Fibroblast of skin of right quadriceps (primary cell): Measurements from ENCODE around the gene LCA5L.
"Not testable (repeated sequence)": the region's sequence is repeated elsewhere in the genome, so short reads cannot be mapped to it uniquely, and the experiment has no call there.

Experiments used
- DNase-seq: peaks from one replicate; pipeline ENCODE4 v3.0.0-alpha.2; 2013

Gene LCA5L

DNA sequence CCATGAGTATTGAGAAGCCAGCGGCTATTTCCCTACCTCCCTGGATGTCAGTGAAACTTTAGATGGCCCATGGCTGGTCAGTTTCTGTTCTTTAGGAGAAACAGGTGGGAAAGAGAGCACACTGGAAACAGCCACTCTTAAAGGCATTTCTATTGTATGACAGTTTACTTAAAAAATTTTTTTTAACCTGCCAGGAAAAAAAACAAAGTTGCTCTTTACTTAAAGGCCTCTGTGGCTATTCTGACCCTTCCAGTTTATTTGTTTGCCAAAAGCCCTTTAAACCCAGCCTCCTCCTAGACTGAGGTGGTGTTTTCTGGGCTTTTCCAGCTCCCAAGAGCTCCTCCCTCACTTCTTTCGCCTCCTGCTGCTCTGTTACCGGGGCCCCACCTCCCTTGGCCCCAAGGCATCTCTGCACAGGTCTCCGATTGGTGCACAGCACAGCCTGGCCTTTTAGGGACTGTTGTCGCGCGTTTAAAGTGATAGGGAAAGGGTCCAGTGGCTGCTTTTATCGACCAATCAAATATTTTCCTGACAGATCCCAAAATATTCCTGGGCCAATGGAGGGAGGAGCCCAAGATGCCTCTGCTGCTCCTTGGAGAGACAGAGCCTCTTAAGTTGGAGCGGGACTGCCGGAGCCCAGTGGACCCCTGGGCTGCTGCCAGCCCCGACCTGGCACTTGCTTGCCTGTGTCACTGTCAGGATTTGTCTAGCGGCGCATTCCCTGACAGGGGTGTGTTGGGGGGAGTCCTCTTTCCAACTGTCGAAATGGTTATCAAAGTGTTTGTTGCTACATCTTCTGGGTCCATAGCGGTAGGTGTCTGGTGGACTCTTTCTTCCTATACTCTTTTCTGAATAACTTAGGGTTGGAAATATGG, 6.0 kb upstream of the LCA5L start, which contains the start of gene SH3BGR:
SH3BGR (plus strand) TSS at position 639 of the 875 bp plus-strand sequence; CDS start at position 766, 127 bp downstream.
- peak; percentile 8 for DNase-seq

DNA sequence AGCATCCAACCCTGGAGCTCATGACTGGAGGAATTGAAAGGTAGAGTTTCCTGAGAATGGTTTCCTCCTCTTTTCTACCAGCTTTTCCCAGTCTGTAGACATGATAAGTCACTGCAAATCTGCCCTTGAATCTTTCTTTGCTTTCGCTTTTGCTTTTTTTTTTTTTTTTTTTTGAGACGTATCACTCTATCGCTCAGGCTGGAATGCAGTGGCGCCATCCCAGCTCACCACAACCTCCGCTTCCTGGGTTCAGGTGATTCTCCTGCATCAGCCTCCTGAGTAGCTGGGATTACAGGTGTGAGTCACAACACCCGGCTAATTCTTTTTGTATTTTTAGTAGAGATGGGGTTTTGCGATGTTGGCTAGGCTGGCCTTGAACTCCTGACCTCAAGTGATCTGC, 1.7 kb upstream of the LCA5L start:
- DNase-seq: no peak

DNA sequence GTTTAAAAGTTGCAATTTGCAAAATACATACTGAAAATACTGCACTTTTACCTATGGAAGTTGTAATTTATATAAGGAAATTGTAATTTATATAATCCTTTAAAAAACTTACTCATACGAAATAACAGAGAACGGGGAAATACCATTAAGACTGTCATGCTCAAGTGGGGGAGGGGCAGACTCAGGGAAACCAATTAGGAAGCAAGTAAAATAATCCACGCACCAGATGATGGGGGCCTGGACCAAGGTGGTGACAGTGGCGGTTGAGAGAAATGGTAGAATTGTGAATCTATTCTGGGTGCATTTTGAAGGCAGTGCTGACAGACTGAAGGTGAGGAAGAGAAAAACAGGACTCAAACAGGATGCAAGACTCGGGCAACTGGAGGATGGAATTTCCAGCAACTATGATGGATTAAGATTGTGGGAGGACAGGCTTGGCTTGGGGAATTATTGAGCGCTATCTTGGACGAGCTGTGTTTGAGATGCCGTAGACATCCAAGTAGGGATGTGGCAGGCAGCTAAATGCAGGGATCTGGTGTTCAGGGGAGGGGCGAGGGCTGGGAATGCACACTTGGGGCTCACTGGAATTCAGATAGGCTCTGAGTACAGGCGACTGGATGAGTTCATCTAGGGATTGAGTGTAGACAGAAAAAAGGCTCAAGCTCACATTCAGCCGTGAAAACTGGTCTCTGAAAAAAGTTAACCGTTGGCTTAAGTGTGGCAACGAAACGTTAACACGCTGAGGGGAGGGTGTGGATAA, 977 bp downstream of the LCA5L start:
- DNase-seq: peak; percentile 66

GRCh38 chr21:39441502-39442475, 3.8 kb downstream of the LCA5L start:
- peak; percentile 46 for DNase-seq

DNA sequence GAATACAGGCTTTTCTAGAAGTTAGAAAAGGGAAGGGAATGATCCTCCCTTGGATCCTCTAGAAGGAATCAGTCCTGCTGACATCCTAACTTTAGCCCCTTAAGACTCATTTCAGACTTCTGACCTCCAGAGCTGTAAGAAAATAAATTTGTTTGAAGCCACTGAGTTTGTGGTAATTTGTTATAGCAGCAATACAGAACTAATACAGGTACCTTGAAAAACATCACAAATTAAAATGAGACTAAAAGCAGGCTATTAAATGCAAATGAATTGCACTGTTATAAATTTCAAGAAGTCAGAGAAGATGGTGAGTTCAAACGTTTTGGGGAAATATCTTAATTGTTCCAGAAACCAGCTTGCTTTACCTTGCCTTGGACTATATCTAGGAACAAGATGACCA, 6.3 kb downstream of the LCA5L start:
- DNase-seq: no peak

DNA sequence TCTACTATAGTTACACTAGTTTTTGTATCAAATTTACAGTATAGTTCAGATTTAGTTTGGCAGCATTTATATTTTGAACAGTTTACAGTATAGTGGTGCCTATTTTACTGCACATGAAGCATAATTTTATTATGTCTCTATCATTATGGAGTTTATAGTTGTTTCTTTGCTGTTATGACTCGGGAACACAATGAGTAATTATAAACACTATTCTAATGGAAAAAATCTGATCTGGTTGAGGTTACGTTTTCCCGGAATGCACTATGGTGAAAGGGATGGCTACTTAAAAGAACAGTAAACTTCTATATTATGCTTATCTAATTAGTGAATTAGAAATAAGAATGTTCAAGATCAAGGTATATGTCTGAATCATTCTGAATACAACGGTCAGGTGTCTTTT, 10.6 kb downstream of the LCA5L start:
- DNase-seq: peak; percentile 13

- DNase-seq: no peak
Measured at GRCh38 chr21:39430954-39431353, 14.6 kb downstream of the LCA5L start.

DNA sequence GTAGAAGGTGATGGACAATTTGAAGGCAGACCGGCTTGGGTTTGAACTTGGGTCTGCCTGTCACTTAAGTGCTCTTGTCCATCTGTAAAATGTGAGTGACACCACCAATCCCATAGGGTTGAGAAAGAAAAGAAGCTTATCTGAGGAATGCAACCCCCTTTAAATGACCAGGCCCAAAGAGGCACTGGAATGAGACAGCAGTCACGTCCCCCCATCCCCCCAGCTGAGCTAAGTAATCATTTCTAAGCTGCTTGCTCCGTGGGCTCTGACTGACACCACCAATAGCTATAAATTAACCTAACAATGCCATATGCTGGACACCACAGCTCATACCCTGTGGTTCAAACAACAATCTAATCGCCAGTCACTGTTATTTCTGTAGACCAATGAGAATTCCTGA, 15.1 kb downstream of the LCA5L start:
- DNase-seq: peak; percentile 21

- DNase-seq: no peak
Measured at GRCh38 chr21:39430016-39430415, 15.6 kb downstream of the LCA5L start.

DNA sequence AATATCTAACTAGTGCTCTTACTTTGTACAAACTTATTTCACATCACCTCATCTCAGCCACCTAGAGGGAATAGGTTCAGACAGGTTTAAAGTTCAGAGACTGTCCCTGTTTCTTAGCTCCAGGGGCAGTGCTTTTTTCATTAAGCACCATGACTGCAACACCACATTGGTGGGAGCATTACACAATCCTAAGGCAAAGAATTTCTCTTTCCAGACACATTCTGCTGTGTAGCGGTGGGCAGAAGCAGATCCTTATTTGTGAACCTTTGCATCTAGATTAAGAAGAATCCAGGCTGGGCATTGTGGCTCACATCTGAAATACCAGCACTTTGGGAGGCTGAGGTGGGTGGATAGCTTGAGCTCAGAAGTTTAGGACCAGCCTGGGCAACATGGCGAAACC, 16.1 kb downstream of the LCA5L start:
- no peak for DNase-seq

DNA sequence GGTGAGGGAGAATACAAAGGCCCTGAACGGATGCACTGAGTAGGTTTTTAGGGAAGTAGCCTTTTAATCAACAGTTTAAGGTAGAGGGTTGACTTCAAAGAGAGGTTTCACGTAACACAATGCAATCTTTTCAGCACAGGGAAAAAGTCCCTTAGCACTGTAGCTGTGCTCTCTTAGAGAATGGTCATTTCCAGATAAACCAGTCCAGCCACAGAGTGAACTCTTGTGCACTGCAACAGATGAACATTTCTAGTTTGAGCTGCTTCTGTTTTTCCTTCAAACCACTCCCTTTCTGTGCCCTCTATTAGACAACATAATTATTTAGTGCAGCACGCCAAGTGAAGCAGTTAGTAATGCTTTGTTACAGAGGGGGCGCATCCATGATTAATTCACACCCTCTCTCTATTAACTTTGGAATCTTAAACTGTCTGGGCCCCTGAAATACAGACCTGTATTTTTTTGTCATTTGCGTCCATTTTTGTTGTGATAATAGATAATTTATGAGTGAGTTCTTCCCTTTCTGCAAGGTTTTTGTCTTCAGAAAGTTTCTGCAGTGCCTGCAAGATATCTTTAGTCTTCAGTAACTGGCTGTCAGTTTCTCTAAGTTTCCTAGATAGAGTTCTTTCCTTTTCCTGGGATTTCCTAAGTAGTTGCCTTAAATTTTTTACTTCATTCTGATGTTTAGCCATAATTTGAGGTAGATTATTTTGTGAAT, 22.9 kb downstream of the LCA5L start:
- DNase-seq: no peak

DNA sequence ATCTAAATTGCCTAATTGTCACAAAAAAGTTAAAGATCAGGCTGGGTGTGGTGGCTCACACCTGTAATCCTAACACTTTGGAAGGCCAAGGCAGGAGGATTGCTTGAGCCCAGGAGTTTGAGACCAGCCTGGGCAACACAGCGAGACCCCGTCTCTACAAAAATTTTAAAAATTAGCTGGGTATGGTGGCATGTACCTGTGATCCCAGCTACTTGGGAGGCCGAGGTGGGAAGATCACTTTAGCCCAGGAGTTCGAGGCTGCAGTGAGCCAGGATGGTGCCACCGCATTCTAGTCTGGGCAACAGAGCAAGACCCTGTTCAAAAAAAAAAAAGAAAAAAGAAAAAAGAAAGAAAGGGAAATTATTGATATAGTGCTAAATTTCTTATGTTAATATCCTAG, 26.4 kb downstream of the LCA5L start:
- DNase-seq: not testable (repeated sequence)

GRCh38 chr21:39406065-39406464, 39.5 kb downstream of the LCA5L start:
- no peak for DNase-seq

- DNase-seq: no peak
Measured at GRCh38 chr21:39400173-39400572, 45.4 kb downstream of the LCA5L start.

GRCh38 chr21:39397646-39398385, 47.8 kb downstream of the LCA5L start:
- no peak for DNase-seq

GRCh38 chr21:39392981-39393380, 52.6 kb downstream of the LCA5L start:
- DNase-seq: no peak

DNA sequence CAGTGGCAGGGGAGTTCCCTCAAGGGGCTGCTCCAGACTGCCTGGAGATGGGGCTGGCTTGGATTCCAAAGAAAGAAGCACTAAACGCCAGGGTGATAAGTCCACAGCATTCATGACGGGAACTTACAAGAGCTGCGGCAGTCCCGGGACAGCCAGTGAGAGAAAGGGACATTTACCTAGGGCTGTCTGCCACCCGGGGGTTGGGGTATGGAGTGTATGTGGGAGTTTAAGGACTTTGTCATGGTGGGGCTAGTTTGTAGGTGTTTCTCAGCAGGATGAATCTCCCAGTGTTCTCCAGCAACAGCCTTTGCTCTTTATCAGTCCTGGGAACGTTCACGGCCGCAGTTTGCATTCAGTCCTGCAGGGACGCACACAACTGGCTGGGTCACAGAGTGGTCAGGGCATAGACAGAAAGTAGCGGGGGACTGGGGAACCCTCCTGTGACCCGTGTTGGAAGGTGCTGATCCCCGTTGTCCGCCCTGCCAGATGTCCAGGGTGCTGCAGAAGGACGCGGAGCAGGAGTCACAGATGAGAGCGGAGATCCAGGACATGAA, 55.3 kb downstream of the LCA5L start:
- DNase-seq: no peak

GRCh38 chr21:39388811-39389155, 56.8 kb downstream of the LCA5L start:
- DNase-seq: no peak

DNA sequence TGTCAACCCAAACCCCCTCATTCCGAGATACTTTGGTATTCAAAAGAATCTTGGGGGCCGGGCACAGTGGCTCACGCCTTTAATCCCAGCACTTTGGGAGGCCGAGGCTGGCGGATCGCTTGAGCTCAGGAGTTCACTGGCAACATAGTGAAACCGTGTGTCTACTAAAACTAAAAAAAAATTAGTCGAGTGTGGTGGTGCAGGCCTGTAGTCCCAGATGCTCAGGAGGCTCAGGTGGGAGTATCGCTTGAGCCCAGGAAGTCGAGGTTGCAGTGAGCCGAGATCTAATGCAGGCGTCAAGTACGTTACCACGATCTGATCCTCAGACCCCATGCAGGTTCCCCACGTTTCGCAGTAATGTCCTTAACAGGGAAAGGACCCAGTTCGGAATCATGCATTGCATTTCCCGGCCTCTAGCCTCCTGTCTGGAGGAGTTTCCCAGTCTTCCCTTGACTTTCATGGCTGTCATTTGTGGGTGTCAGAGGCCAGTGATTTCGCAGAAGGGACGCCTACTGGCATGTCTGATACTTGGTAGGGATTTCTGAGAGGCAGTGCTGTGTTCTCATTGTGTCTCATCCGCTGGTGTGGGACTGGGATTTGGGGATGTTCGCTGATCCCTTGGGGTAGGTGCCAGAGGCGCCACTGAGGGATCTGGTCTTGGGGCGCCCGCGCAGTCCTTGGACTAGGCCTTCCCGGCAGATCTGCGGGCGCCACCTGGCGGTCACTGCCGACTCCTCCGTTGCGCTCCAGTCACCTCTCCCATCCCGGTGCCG, 57.4 kb downstream of the LCA5L start:
- peak; percentile 78 for DNase-seq

DNA sequence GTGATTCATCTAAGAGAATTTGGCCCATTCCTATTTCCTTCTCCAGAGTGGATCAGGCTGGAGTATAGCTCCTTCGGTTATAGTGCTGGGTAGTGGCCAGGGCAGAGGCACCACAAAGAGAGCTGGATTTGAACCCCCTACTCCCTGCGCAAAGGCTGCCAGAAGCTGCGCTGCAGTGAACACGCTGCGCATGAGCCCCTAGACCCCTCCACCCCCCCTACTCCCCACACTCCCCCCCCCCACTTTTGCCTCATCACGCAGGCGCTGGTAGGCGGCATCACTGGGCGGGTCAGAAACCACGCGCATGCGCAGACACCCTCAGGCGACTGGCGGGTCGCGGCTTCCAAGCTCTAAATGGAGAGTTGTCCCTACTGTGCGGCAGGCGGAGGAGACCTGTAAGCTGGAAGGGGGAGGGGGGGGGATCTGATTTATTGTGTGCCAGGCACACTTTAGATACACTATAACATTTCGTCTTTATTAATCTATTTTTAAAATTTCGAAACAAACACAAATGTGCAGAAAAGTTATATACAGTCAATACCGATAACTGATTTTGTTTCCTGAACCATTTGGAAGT, 58.0 kb downstream of the LCA5L start:
- DNase-seq: peak; percentile 85
